Parathyroid adenoma (tissue), 2 donors: Measurements from ENCODE around the gene SNCG.
"Not testable (repeated sequence)": the region's sequence is repeated elsewhere in the genome, so short reads cannot be mapped to it uniquely, and the experiment has no call there.

Source experiments
- H2AFZ ChIP-seq: fragments of 300-600 bp; sonication (generic); one replicate; pipeline ENCODE4 v1.7.0; 2017; ENCODE audit warnings: antibody characterized with exemption, mild to moderate bottlenecking
- H3K27ac ChIP-seq: fragments of 300-600 bp; sonication (generic); one replicate; pipeline ENCODE4 v1.7.0; 2017
- H3K27me3 ChIP-seq: fragments of 300-600 bp; sonication (generic); one replicate; pipeline ENCODE4 v1.7.0; 2017; ENCODE audit warnings: low read length; ENCODE audit not compliant: control insufficient read depth, insufficient read depth
- H3K36me3 ChIP-seq: fragments of 300-600 bp; sonication (generic); one replicate; pipeline ENCODE4 v1.7.0; 2017; ENCODE audit warnings: low read length; ENCODE audit not compliant: control insufficient read depth, insufficient read depth
- H3K4me1 ChIP-seq: fragments of 300-600 bp; sonication (generic); one replicate; pipeline ENCODE4 v1.7.0; 2017; ENCODE audit warnings: control low read depth
- H3K4me2 ChIP-seq: fragments of 300-600 bp; sonication (generic); one replicate; pipeline ENCODE4 v1.7.0; 2017; ENCODE audit warnings: low read length
- H3K4me3 ChIP-seq: fragments of 300-600 bp; sonication (generic); one replicate; pipeline ENCODE4 v1.7.0; 2017; ENCODE audit warnings: low read depth, low read length
- H3K79me2 ChIP-seq: fragments of 300-600 bp; sonication (generic); one replicate; pipeline ENCODE4 v1.7.0; 2017; ENCODE audit warnings: control low read depth
- H3K9ac ChIP-seq: fragments of 300-600 bp; sonication (generic); one replicate; pipeline ENCODE4 v1.7.0; 2017; ENCODE audit warnings: mild to moderate bottlenecking
- H3K9me3 ChIP-seq: fragments of 300-600 bp; sonication (generic); one replicate; pipeline ENCODE4 v1.7.0; 2017; ENCODE audit warnings: low read length; ENCODE audit not compliant: control insufficient read depth
- CTCF ChIP-seq: fragments of 300-600 bp; sonication (generic); IDR thresholded peaks from one replicate; pipeline ENCODE4 v1.7.0; 2017; ENCODE audit warnings: antibody characterized with exemption, mild to moderate bottlenecking
- donor health status: primary hyperparathyroidism.

The SNCG gene

GRCh38 chr10:86981716-86982115, 23.3 kb downstream of the SNCG start:
- Histone ChIP-seq H3K27me3 (no peaks in the 10 kb centered on the region), H3K79me2 (no peaks in the 10 kb centered on the region), H3K27ac (no peak overlapping the region), H3K4me2 (no peak overlapping the region), H2AFZ (no peak overlapping the region), H3K4me1 (no peaks in the 10 kb centered on the region), H3K36me3 (no peaks in the 10 kb centered on the region), H3K9me3 (no peaks in the 10 kb centered on the region), H3K9ac (no peak overlapping the region), H3K4me3 (no peak overlapping the region)
- no peak for TF ChIP-seq CTCF

- not testable (repeated sequence) for H3K27ac ChIP-seq, H3K27me3 ChIP-seq, H3K36me3 ChIP-seq, H3K9me3 ChIP-seq, H3K9ac ChIP-seq, H3K4me1 ChIP-seq, H3K4me2 ChIP-seq, H3K4me3 ChIP-seq, H3K79me2 ChIP-seq, H2AFZ ChIP-seq
Measured at GRCh38 chr10:86984498-86984897, 26.1 kb downstream of the SNCG start.

- Histone ChIP-seq H3K4me1 (no peaks in the 10 kb centered on the region), H3K27me3 (no peaks in the 10 kb centered on the region), H3K9ac (no peak overlapping the region), H3K4me2 (no peak overlapping the region), H3K9me3 (no peaks in the 10 kb centered on the region), H3K27ac (no peak overlapping the region), H2AFZ (no peak overlapping the region), H3K36me3 (no peaks in the 10 kb centered on the region), H3K79me2 (no peaks in the 10 kb centered on the region), H3K4me3 (no peak overlapping the region)
- no peak for TF ChIP-seq CTCF
Measured at GRCh38 chr10:86988520-86988919, 30.1 kb downstream of the SNCG start.

GRCh38 chr10:86991362-86991761, 33.0 kb downstream of the SNCG start:
- H3K27me3 ChIP-seq, H3K4me1 ChIP-seq, H3K9me3 ChIP-seq, H3K4me3 ChIP-seq, H3K4me2 ChIP-seq, H3K9ac ChIP-seq, H3K79me2 ChIP-seq, H3K27ac ChIP-seq, H2AFZ ChIP-seq, H3K36me3 ChIP-seq: not testable (repeated sequence)

- H3K9ac ChIP-seq, result no peak overlapping the region
- H3K4me2 ChIP-seq, result no peak overlapping the region
- H3K4me1 ChIP-seq, result no peaks in the 10 kb centered on the region
- no peak overlapping the region for H3K27ac ChIP-seq
- H3K27me3 ChIP-seq, result no peaks in the 10 kb centered on the region
- H3K36me3 ChIP-seq, result no peaks in the 10 kb centered on the region
- H3K4me3 ChIP-seq, result no peak overlapping the region
- TF ChIP-seq CTCF, result no peak
- H3K9me3 ChIP-seq, result no peaks in the 10 kb centered on the region
- H2AFZ ChIP-seq, result no peak overlapping the region
- H3K79me2 ChIP-seq, result no peaks in the 10 kb centered on the region
Measured at GRCh38 chr10:86992456-86992855, 34.1 kb downstream of the SNCG start.

- H3K4me2 ChIP-seq, result no peak overlapping the region
- no peak overlapping the region for H3K27ac ChIP-seq
- H3K9ac ChIP-seq, result no peak overlapping the region
- no peak overlapping the region for H3K4me3 ChIP-seq
- no peaks in the 10 kb centered on the region for H3K9me3 ChIP-seq
- no peaks in the 10 kb centered on the region for H3K4me1 ChIP-seq
- no peaks in the 10 kb centered on the region for H3K27me3 ChIP-seq
- H2AFZ ChIP-seq, result no peak overlapping the region
- H3K79me2 ChIP-seq, result no peaks in the 10 kb centered on the region
- no peak for TF ChIP-seq CTCF
- H3K36me3 ChIP-seq, result no peaks in the 10 kb centered on the region
Measured at GRCh38 chr10:86992929-86993328, 34.5 kb downstream of the SNCG start.

- H3K27ac ChIP-seq, H3K4me3 ChIP-seq, H3K9me3 ChIP-seq, H3K9ac ChIP-seq, H2AFZ ChIP-seq, H3K4me2 ChIP-seq, H3K4me1 ChIP-seq, H3K79me2 ChIP-seq, H3K27me3 ChIP-seq, H3K36me3 ChIP-seq: not testable (repeated sequence)
Measured at GRCh38 chr10:86999802-87000403, 41.5 kb downstream of the SNCG start.
